Choroid plexus epithelial cell (primary cell): ENCODE measurements around the gene ARHGEF25.

Experiments used
- DNase-seq: peaks from one replicate; pipeline ENCODE4 v3.0.0-alpha.2; 2010; ENCODE audit warnings: low read depth
- H3K4me3 ChIP-seq: 2 replicates; pipeline ENCODE4 v1.5.1; 2011; ENCODE audit warnings: low read depth, mild to moderate bottlenecking, control low read depth, low read length, moderate library complexity
- TF ChIP-seq, protein P1 (sequence below): conservative IDR thresholded peaks from 2 replicates; pipeline ENCODE4 v1.5.1; 2011; ENCODE audit warnings: low read depth, mild to moderate bottlenecking, control low read depth, inconsistent platforms, low read length, moderate library complexity

The ARHGEF25 gene

GRCh38 chr12:57592551-57593165, 18.6 kb upstream of the ARHGEF25 start:
- TF ChIP-seq, protein P1, sequence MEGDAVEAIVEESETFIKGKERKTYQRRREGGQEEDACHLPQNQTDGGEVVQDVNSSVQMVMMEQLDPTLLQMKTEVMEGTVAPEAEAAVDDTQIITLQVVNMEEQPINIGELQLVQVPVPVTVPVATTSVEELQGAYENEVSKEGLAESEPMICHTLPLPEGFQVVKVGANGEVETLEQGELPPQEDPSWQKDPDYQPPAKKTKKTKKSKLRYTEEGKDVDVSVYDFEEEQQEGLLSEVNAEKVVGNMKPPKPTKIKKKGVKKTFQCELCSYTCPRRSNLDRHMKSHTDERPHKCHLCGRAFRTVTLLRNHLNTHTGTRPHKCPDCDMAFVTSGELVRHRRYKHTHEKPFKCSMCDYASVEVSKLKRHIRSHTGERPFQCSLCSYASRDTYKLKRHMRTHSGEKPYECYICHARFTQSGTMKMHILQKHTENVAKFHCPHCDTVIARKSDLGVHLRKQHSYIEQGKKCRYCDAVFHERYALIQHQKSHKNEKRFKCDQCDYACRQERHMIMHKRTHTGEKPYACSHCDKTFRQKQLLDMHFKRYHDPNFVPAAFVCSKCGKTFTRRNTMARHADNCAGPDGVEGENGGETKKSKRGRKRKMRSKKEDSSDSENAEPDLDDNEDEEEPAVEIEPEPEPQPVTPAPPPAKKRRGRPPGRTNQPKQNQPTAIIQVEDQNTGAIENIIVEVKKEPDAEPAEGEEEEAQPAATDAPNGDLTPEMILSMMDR, result no peak
- no peak for DNase-seq
- no peak overlapping the region for H3K4me3 ChIP-seq

DNA sequence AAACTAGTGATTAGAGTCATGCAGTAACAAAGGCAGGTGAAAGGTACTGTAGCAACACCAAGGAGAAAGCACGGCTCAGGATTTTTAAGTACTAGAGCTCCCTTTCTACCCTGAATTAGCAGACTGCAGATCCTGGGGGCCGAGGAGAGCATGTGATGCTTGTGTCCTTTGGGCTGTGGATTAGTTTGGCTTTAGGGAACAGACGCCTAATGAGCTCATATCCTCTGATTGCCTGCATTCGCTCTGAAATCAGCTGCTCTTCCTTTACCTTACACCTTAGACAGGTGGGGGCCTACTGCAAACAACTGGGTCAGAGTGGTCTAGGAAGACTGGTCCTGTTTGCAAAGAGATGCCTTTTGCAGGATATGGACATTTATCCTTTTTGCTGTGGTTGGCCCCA, 18.0 kb upstream of the ARHGEF25 start:
- H3K4me3 ChIP-seq, result no peak overlapping the region
- DNase-seq, result no peak
- TF ChIP-seq, protein P1, result no peak

DNA sequence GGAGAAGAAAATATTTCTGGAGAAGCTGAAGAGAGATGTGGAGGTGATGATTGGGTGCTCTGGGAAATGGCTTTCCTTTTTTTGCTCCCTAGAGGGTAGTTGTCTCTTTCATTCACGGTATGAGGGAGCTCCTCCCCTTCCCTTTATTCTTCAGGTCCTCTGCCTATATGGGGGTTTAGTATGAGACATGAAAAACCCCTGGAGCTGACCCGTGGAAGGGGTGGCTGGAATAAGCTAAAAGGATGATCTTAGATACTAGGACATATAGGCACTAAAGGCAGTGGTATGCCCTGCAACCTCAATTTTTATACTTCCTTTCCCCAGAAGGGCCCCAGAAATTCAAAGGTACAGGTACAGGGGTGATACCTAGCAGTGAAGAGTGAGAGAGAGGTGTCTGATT, 10.8 kb upstream of the ARHGEF25 start:
- TF ChIP-seq, protein P1, result no peak
- no peak overlapping the region for H3K4me3 ChIP-seq
- no peak for DNase-seq

GRCh38 chr12:57602544-57602943, 8.7 kb upstream of the ARHGEF25 start:
- no peak overlapping the region for H3K4me3 ChIP-seq
- DNase-seq, result no peak
- TF ChIP-seq, protein P1, result no peak

GRCh38 chr12:57603324-57603723, 7.9 kb upstream of the ARHGEF25 start:
- TF ChIP-seq, protein P1, result no peak
- no peak for DNase-seq
- no peak overlapping the region for H3K4me3 ChIP-seq

DNA sequence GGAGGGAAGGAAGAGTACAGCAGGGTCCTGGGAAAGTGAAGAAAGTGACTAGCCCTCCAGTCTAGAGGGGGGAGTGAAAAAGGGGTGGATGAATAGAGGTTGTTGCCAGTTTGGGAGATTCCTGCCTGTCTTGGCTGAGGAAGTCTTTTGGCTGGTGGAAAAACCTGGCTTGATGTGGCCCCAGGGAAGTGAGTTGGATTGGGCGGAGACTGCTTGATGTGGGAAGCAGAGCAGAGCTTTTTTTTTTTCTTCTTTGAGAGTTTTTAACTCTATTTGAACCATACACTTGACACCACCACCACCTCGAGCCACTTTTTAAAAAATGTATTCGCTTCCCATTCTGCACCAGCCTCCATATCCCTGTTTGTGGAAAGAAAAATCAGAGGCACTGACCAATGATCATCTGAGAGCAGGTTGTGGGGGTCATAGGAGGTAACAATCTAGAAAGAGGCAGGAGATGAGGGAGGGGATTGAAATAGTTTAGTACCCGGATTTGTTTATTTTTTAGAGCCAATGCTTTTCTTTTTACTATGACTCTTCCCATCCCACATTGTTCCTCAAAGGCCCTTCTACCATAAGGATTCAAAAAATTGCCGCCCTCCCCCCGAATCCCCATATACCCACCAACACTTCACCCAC, 7.3 kb upstream of the ARHGEF25 start:
- peak overlapping the region; percentile 83 for H3K4me3 ChIP-seq

More for the DNA sequence above, 7.3 kb upstream of the ARHGEF25 start:
- peak; percentile 69 for DNase-seq
- TF ChIP-seq, protein P1, result no peak
